GM21717 (cell line): ENCODE results near the gene ZFAND6.
A peak's percentile ranks its signal among the peaks of the same experiment; 100 is the strongest.
"Not testable (repeated sequence)": the region's sequence is repeated elsewhere in the genome, so short reads cannot be mapped to it uniquely, and the experiment has no call there.

Experiments used
- ATAC-seq: cut with Tn5 transposase; IDR thresholded peaks from one replicate; pipeline ENCODE4 v1.9.1; 2021; ENCODE audit warnings: mild to moderate bottlenecking, moderate library complexity; ENCODE audit not compliant: unreplicated experiment

The ZFAND6 gene

GRCh38 chr15:80141916-80142598 lies 82.6 kb downstream of the ZFAND6 start:
- ATAC-seq = no peak

DNA sequence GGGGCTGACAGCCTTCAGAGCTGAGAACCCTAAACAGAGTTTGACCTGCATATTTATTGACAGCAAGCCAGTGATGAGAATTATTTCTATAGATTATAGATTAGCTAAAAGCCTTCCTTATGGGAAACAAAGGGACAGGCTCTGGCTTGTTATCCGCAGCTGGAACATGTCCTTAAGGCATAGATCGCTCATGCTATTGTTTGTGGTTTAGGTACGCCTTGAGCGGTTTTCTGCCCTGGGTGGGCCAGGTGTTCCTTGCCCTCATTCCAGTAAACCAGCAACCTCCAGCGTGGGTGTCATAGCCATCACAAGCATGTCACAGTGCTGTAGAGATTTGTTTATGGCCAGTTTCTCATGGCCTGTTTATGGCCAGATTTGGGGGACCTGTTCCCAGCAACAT lies 83.2 kb downstream of the ZFAND6 start:
- ATAC-seq = no peak

DNA sequence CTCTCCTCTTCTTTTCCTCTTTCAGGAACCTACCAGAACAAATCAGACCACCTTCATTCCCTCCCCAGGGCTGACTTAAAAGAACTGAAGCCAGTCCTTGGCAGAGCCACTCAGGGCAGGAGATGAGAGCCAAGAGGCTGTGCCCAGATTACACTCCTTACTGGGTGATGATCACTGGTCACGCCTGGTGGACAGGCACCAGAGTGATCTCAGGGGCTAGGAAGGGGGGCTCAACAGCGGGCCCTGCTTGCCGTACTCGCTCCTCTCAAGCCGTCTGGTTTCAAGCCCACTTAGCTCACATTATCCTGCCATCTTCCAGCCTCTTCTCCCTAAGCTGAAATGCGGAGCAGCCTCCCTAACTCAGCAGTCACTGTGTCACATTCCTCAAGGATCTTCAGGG lies 91.7 kb downstream of the ZFAND6 start:
- ATAC-seq = no peak

DNA sequence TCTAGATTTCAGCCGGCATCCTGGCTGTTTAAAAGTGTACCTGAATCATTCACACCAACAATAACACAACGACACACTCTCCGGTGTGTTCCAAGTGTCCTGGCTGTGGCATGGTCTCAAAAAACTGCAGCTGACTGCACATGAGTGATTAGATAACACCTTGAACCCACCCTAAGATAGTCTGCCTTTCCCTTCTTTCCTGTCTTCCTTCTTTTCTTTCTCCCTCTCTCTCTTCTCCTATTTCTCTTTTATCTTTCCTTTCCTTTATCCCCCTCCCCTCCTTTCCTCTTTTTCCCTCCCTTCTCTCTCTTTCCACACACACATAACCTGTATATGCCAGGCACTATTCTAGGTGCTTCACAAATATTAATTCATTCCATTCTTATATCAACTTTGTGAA lies 92.1 kb downstream of the ZFAND6 start:
- ATAC-seq = no peak

DNA sequence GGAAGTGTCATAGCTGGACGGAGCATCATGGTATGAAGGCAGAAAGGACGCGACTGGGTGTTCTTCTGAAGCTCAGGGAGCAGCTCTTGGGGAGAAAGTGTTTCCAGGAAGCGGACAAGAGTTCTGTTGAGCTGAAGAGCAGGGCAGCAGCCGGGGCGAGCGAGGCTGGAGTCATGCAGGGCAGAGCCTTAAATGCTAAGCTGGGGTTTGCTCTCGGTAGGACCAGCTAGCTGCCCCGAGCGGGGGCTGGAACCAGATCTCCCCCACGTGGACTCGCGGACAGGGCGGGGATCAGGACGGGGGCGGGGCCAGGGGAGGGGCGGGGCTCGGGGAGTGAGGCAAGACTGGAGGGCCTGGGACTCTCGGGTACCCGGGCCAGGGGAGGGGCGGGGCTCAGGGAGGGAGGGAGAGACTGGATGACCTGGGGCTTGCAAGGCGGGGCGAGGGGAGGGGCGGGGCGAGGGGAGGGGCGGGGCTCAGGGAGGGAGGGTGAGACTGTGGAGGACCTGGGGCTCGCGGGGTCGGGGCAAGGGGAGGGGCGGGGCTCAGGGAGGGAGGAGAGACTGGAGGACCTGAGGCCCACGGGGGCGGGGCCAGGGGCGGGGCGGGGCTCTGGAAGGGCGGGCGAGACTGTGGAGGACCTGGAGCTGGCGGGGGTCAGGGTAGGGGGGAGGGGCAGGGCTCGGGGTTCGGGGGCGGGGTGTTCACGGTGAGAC lies 92.9 kb downstream of the ZFAND6 start:
- peak; percentile 33 for ATAC-seq

DNA sequence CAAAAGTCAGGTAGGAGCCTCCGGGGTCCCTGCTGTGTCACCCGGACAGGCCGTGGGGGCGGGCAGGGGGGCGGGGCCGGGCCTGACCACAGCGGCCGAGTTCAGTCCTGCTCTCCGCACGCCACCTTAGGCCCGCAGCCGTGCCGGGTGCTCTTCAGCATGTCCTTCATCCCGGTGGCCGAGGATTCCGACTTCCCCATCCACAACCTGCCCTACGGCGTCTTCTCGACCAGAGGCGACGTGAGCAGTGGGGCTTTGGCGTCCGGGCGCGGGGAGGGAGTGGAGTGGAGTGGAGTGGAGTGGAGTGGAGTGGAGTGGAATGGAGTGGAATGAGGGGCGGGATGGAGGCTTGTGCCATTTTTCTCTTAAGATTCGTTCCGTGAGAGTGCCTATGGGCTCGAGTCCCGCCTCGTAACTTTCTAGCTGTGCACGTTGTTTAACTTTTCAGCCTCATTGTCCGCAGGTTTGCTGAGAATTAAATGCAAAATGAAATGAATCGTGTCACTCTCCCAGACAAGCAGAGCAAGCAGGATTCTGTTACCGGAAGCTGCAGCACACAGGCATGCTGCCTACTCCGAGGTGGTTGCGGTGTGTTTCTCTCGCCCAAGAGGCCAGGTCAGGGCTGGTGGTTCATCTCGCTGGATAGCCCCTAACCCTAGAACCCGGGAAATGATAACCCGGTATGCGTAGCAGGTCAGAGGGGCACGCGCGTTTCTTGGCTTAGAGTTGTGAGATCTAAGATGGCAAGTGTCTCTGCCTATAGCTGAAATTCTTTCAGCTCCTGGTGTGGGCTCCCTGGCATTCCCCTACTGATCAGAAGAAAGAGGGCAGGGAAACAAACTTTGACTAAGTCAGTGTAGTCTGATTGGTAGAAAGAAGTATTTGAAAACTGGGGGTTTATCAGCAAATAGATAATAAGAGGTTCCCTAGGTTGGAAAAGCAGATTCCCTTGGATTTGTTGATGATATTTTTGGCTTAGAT lies 93.7 kb downstream of the ZFAND6 start, which contains the start of gene FAH:
TSS of gene FAH (plus strand) at position 104 of the 981 bp plus-strand sequence. CDS start at position 160, 56 bp downstream.
- ATAC-seq = peak; percentile 61

- ATAC-seq = no peak
Observed at GRCh38 chr15:80153900-80154299, 94.4 kb downstream of the ZFAND6 start.

- ATAC-seq = no peak
Observed at GRCh38 chr15:80154336-80154735, 94.9 kb downstream of the ZFAND6 start.

DNA sequence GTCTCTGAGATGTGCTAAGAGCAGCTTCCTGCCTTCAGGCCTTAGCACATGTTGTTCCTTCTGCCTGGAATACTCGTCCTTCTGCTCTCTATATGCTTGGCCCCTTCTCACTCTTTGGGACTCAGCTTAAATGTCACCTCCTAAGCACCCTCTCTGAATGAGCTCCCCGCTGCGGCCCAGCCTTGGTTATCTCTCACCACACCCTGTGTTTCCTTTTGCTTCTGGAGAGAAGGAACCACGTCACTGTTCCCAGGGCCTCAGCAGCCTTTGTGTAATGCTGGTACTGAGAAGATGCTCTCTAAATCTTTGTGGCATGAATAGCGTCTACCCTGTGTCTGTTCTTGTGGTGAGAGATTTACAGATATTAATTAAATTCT lies 95.5 kb downstream of the ZFAND6 start:
- ATAC-seq = no peak

- not testable (repeated sequence) for ATAC-seq
Observed at GRCh38 chr15:80155378-80156175, 96.1 kb downstream of the ZFAND6 start.

- ATAC-seq = no peak
Observed at GRCh38 chr15:80156176-80156720, 96.8 kb downstream of the ZFAND6 start.

DNA sequence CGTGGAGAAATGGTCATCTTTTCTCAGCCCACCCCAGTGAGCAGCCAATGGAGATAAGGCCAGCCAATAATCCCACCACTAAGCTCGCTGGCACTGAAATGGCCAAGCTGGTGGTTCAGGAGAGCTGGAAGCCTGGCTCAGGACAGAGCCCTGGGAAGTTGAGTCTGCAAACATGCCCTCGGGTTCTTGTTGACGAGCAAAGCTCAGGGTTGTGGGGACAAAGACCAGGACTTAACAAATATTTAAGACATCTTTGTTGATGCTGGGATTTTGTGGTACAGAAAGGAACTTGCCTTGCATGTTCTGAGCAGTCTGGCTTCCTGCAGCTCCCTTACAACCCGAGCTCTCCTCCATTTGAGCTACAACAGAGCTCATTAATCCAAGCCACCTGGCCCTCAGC lies 97.7 kb downstream of the ZFAND6 start:
- ATAC-seq = no peak

- no peak for ATAC-seq
Observed at GRCh38 chr15:80159301-80159700, 99.8 kb downstream of the ZFAND6 start.

DNA sequence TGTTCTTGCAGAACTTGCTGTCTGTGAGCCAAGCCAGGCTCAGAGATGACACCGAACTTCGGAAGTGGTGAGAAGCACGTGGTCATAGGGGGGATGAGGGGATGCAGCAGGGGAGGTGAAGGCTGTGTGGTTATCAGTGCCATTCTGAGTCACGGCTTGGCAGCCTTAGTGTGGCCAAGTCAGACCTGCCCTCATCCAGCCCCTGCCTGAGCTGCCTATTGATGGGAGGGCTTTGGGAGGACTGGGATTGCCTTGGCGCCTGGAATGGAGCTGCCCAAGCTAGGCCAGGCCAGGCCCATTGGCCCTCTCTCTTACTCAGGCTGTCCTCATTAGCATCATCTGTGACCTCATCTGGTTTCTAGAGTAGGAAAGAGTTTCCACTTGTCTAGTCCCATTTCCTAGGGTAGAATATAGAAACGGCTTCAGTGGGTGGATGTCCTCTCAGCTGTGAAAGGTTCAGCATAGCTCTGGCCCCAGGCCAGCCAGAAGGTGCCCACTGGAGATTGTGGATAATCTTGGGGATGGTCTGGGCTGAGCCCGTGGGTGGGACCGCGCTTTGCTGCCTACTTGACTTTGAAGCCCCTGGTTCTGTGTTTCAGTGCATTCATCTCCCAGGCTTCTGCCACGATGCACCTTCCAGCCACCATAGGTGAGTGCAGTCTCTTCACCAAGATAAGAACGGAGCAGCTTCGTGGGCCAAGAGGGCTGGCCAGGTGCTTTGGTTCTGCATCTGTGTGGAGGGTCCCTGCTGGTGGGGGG lies 100.5 kb downstream of the ZFAND6 start:
- no peak for ATAC-seq

DNA sequence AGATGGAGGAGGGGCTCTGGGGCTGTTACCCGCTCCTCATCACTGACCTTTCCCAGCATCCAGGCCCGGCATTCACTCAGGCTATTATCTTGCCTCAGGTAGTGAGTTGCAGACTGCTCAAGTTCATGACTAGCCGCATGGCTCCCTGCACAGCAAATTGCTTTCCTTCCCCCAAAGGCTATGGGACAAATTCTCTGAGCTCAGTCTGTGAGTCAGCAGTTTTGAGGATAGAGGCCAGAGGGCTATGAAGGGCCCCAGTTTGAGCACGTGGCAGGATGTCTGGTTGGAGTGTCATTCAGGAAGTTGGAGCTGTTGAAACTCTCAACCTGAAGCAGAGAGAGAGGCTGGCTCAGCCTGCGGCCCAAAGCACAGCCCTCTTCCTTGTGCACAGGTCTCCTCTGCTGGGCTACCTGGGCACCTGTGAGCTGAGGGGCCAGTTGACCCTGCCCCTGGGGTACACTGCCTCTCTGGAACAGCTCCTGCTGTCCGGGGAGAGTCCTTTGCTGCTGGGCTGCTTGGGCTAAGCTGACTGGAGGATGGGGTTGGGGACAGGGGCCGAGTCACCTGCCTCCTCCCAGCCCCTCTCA lies 101.2 kb downstream of the ZFAND6 start:
- ATAC-seq = peak; percentile 66

GRCh38 chr15:80161468-80162016 lies 102.1 kb downstream of the ZFAND6 start:
- no peak for ATAC-seq

GRCh38 chr15:80162059-80162554 lies 102.6 kb downstream of the ZFAND6 start:
- ATAC-seq = no peak

GRCh38 chr15:80163217-80163616 lies 103.7 kb downstream of the ZFAND6 start:
- ATAC-seq = no peak

DNA sequence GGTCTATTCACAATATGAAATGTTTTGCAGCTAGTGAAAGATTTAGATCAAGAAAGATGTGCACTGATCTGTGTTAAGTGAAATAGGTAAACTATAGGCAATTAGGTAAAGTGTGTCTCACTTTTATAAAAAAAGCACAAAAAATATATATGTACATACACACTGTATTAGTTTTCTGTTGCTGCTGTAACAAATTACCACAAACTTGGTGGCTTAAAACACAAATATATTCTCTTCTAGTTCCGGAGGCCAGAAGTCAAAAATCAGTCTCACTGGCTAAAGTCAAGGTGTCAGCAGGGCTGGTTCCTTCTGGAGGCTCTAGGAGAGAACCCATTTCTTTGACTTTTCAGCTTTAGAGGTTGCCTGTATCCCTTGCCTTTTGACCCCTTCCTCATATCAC lies 104.4 kb downstream of the ZFAND6 start:
- no peak for ATAC-seq
